Measurements from ENCODE around the gene PHF10. TPM values are rescaled to one million over a fixed set of nuclear protein-coding genes. Genes with fewer than 3 reads are reported as not detected.
A peak's percentile ranks its signal among the peaks of the same experiment; 100 is the strongest.

Gene PHF10
- total and polyA plus RNA-seq, 2 donors from 2014 or later = 34.5 to 35.9 TPM

- FAIRE-seq (no peak), DNase-seq (peak in 4 of 5 donors; percentile 52 to 85 (median 68))
- peaks cover 0 to 7% (median 2%) of the 10 kb centered on the region in 3 donors for H3K4me1 ChIP-seq (ENCODE audit: control insufficient read depth in 2 of 3, insufficient read depth in 2 of 3, low read depth in 1 of 3, low read length in 3 of 3)
These were observed 1.7 kb downstream of the PHF10 start for GRCh38 chr6:169722362-169723199.

GRCh38 chr6:169720207-169720855, 4.0 kb downstream of the PHF10 start:
- H3K9me3 ChIP-seq (ENCODE audit: control insufficient read depth in 2 of 3, insufficient read depth in 1 of 3, low read length in 3 of 3) = no peaks in the 10 kb centered on the region
- no peak overlapping the region for H3K9ac ChIP-seq (ENCODE audit: low read length in 3 of 3)
- intact Hi-C loops (cut with DNase I) = no loop called here
- peaks cover 0 to 6% (median 4%) of the 10 kb centered on the region in 3 donors for H3K36me3 ChIP-seq (ENCODE audit: control insufficient read depth in 2 of 3, insufficient read depth in 3 of 3, low read length in 3 of 3)
- no peak for TF ChIP-seq CTCF (IDR thresholded peaks at IDR 0.05; ENCODE audit: borderline replicate concordance, extremely low read depth, insufficient read depth)
- FAIRE-seq (no peak), DNase-seq (no peak)
- no peak overlapping the region for H3K4me3 ChIP-seq (ENCODE audit: low read length in 3 of 3)
- H3K27ac ChIP-seq (ENCODE audit: low read depth in 2 of 2, low read length in 2 of 2) = no peak overlapping the region
- H3K4me1 ChIP-seq (ENCODE audit: control insufficient read depth in 2 of 3, insufficient read depth in 2 of 3, low read depth in 1 of 3, low read length in 3 of 3) = peaks cover 0 to 7% (median 2%) of the 10 kb centered on the region in 3 donors
- no peaks in the 10 kb centered on the region for H3K27me3 ChIP-seq (ENCODE audit: control insufficient read depth, insufficient read depth, low read length)

More at GRCh38 chr6:169722362-169723199, 1.7 kb downstream of the PHF10 start:
- Histone ChIP-seq H3K27ac (ENCODE audit: low read depth in 2 of 2, low read length in 2 of 2) (peak overlapping the region; percentile 79 to 84), H3K9me3 (ENCODE audit: control insufficient read depth in 2 of 3, insufficient read depth in 1 of 3, low read length in 3 of 3) (no peaks in the 10 kb centered on the region), H3K27me3 (ENCODE audit: control insufficient read depth, insufficient read depth, low read length) (no peaks in the 10 kb centered on the region), H3K4me3 (ENCODE audit: low read length in 3 of 3) (peak overlapping the region; percentile 82 to 94 (median 84)), H3K36me3 (ENCODE audit: control insufficient read depth in 2 of 3, insufficient read depth in 3 of 3, low read length in 3 of 3) (no peaks in the 10 kb centered on the region), H3K9ac (ENCODE audit: low read length in 3 of 3) (peak overlapping the region; percentile 50 to 89 (median 86))
- intact Hi-C loops (cut with DNase I) = no loop called here
- no peak for TF ChIP-seq CTCF (IDR thresholded peaks at IDR 0.05; ENCODE audit: borderline replicate concordance, extremely low read depth, insufficient read depth)

- peaks cover 0 to 7% (median 2%) of the 10 kb centered on the region in 3 donors for H3K4me1 ChIP-seq (ENCODE audit: control insufficient read depth in 2 of 3, insufficient read depth in 2 of 3, low read depth in 1 of 3, low read length in 3 of 3)
- no peaks in the 10 kb centered on the region for H3K27me3 ChIP-seq (ENCODE audit: control insufficient read depth, insufficient read depth, low read length)
- no peak for DNase-seq
- no peak for TF ChIP-seq CTCF (IDR thresholded peaks at IDR 0.05; ENCODE audit: borderline replicate concordance, extremely low read depth, insufficient read depth)
- no peak overlapping the region for H3K4me3 ChIP-seq (ENCODE audit: low read length in 3 of 3)
- no peak overlapping the region for H3K9ac ChIP-seq (ENCODE audit: low read length in 3 of 3)
- H3K27ac ChIP-seq (ENCODE audit: low read depth in 2 of 2, low read length in 2 of 2) = no peak overlapping the region
- peaks cover 4 to 14% (median 8%) of the 10 kb centered on the region in 3 donors for H3K36me3 ChIP-seq (ENCODE audit: control insufficient read depth in 2 of 3, insufficient read depth in 3 of 3, low read length in 3 of 3)
- intact Hi-C loops (cut with DNase I) = no loop called here
- H3K9me3 ChIP-seq (ENCODE audit: control insufficient read depth in 2 of 3, insufficient read depth in 1 of 3, low read length in 3 of 3) = no peaks in the 10 kb centered on the region
- FAIRE-seq = no peak
These were observed 5.2 kb downstream of the PHF10 start for GRCh38 chr6:169719117-169719516.
